SK-N-SH (cell line): ENCODE results near the gene EXOC3. TPM values are rescaled to one million over a fixed set of nuclear protein-coding genes. Genes with fewer than 3 reads are reported as not detected.

Experiments used
- CTCF ChIA-PET: fragments of 300-600, 350-600 bp; formaldehyde crosslinking; extraction: SDS; loops from one replicate; lab custom pipeline; 2021; lab: Yijun Ruan, JAX
- POLR2A ChIA-PET: fragments of 350-600 bp; sonication (Branson Sonifier 250); formaldehyde crosslinking; extraction: SDS; loops from one replicate; lab custom pipeline; 2020; ENCODE audit warnings: antibody characterized with exemption, inconsistent platforms; lab: Yijun Ruan, JAX
- DNase-seq: peaks from one replicate; pipeline ENCODE4 v3.0.0; 2012
- H2AFZ ChIP-seq: fragments of 200-600 bp; sonication (generic); 2 replicates; pipeline ENCODE4 v1.8.1; 2016; ENCODE audit warnings: antibody characterized with exemption, mild to moderate bottlenecking, low read depth
- H3F3A ChIP-seq: fragments of 200-600 bp; sonication (generic); replicated peaks from 2 replicates; pipeline ENCODE3; 2016; ENCODE audit warnings: antibody characterized with exemption, mild to moderate bottlenecking; ENCODE audit not compliant: insufficient read depth
- H3K27ac ChIP-seq, 2 experiments: fragments of 200-500 bp in 1 of 2; fragments of 200-600 bp in 1 of 2; sonication (Bioruptor generic) in 1 of 2; sonication (generic), shearing (Covaris generic) in 1 of 2; 2 replicates each; pipeline versions ENCODE4 v1.5.1 to v1.6.1; 2014 to 2016; ENCODE audit warnings: low read depth in 2 of 2, inconsistent platforms in 1 of 2, low read length in 1 of 2, mild to moderate bottlenecking in 1 of 2, mixed read lengths in 1 of 2
- H3K27me3 ChIP-seq: fragments of 200-600 bp; sonication (generic), shearing (Covaris generic); 2 replicates; pipeline ENCODE4 v1.6.1; 2016; ENCODE audit warnings: mixed run types; ENCODE audit not compliant: insufficient read depth
- H3K36me3 ChIP-seq, 2 experiments: fragments of 200-500 bp in 1 of 2; fragments of 200-600 bp in 1 of 2; sonication (Bioruptor generic) in 1 of 2; sonication (generic) in 1 of 2; replicated peaks in 1 of 2; 2 replicates each; pipeline versions ENCODE3 to v1.5.1; 2014 to 2016; ENCODE audit warnings: low read length in 1 of 2, mild to moderate bottlenecking in 1 of 2; ENCODE audit not compliant: insufficient read depth in 2 of 2, control insufficient read depth in 1 of 2
- H3K4me1 ChIP-seq, 2 experiments: fragments of 200-500 bp in 1 of 2; fragments of 200-600 bp in 1 of 2; sonication (Bioruptor generic) in 1 of 2; sonication (generic), shearing (Covaris generic) in 1 of 2; 2 replicates each; pipeline versions ENCODE4 v1.5.1 to v1.6.1; 2014 to 2016; ENCODE audit warnings: low read depth in 1 of 2, low read length in 1 of 2, mixed run types in 1 of 2; ENCODE audit not compliant: insufficient read depth in 2 of 2, control insufficient read depth in 1 of 2
- H3K4me2 ChIP-seq: fragments of 200-600 bp; sonication (generic), shearing (Covaris generic); 2 replicates; pipeline ENCODE4 v1.6.1; 2017; ENCODE audit warnings: mixed run types
- H3K4me3 ChIP-seq, 2 experiments: fragments of 200-500 bp in 1 of 2; fragments of 200-600 bp in 1 of 2; sonication (Bioruptor generic) in 1 of 2; sonication (generic), shearing (Covaris generic) in 1 of 2; 2 replicates each; pipeline versions ENCODE4 v1.5.1 to v1.8.1; 2014 to 2016; ENCODE audit warnings: low read depth in 2 of 2, inconsistent platforms in 1 of 2, low read length in 1 of 2, mild to moderate bottlenecking in 1 of 2, mixed read lengths in 1 of 2, moderate library complexity in 1 of 2
- H3K79me2 ChIP-seq: fragments of 200-600 bp; sonication (generic); 2 replicates; pipeline ENCODE4 v1.8.1; 2017; ENCODE audit warnings: mild to moderate bottlenecking; ENCODE audit not compliant: insufficient read depth
- H3K9ac ChIP-seq: fragments of 200-600 bp; sonication (generic); 2 replicates; pipeline ENCODE4 v1.6.1; 2017; ENCODE audit warnings: mixed run types
- H3K9me2 ChIP-seq: fragments of 200-600 bp; sonication (generic); 2 replicates; pipeline ENCODE4 v1.6.1; 2017; ENCODE audit warnings: mixed run types
- H3K9me3 ChIP-seq: fragments of 200-600 bp; sonication (generic); 2 replicates; pipeline ENCODE4 v1.6.1; 2017; ENCODE audit warnings: mixed run types, mild to moderate bottlenecking, moderate library complexity
- H4K20me1 ChIP-seq: fragments of 200-600 bp; sonication (generic); 2 replicates; pipeline ENCODE4 v1.6.1; 2017; ENCODE audit warnings: mild to moderate bottlenecking, mixed run types; ENCODE audit not compliant: insufficient read depth
- EP300 ChIP-seq, 2 experiments: IDR thresholded peaks; 2 replicates each; pipeline versions ENCODE4 v1.4.0 to v1.6.1; 2012; ENCODE audit warnings: borderline replicate concordance in 1 of 2, low read depth in 1 of 2, low read length in 1 of 2
- NRF1 ChIP-seq: IDR thresholded peaks from 2 replicates; pipeline ENCODE4 v1.6.1; 2012; ENCODE audit warnings: low read depth, mild to moderate bottlenecking, low read length
- PBX3 ChIP-seq: IDR thresholded peaks from 2 replicates; pipeline ENCODE4; 2012
- RAD21 ChIP-seq: IDR thresholded peaks from 2 replicates; pipeline ENCODE4 v1.6.1; 2012; ENCODE audit warnings: mild to moderate bottlenecking, low read length
- RFX5 ChIP-seq: IDR thresholded peaks from 2 replicates; pipeline ENCODE4 v1.6.1; 2012; ENCODE audit warnings: mild to moderate bottlenecking, improper control_type of control experiment, low read length
- SIN3A ChIP-seq: IDR thresholded peaks from 2 replicates; pipeline ENCODE4 v1.6.1; 2012; ENCODE audit warnings: low read depth, mild to moderate bottlenecking, low read length, moderate library complexity, borderline replicate concordance
- WGBS: methylation state at CpG from one replicate; pipeline ENCODE4 v1.1.6; 2017; ENCODE audit warnings: low lambda C conversion rate; 5-methylcytosine and 5-hydroxymethylcytosine counted together
- polyA plus RNA-seq, 3 experiments: library from polyadenylated mRNA; depleted of rRNA; stranded (reverse); fragments of >200 nt; gene quantifications; 2 replicates each; pipeline ENCODE4 v1.2.3, GENCODE V29; 2012

EXOC3 gene
- polyA plus RNA-seq, 1 of the 3 experiments (the other 2 are of a cell fraction): 25.7 TPM

GRCh38 chr5:499233-500209 is 56.5 kb downstream of the EXOC3 start:
- Histone ChIP-seq H3K4me1 (no peaks in the 10 kb centered on the region; a peak in 1 of 4 replicates), H3K27ac (no peak overlapping the region), H3K9ac (no peak overlapping the region), H3K9me2 (no peaks in the 10 kb centered on the region), H3K27me3 (peaks cover 23% of the 10 kb centered on the region; the same call in 1 of the 2 replicates), H3K4me2 (no peak overlapping the region), H3K9me3 (no peaks in the 10 kb centered on the region), H4K20me1 (no peaks in the 10 kb centered on the region), H2AFZ (no peak overlapping the region), H3K79me2 (no peaks in the 10 kb centered on the region), H3K36me3 (no peaks in the 10 kb centered on the region), H3F3A (no peaks in the 10 kb centered on the region), H3K4me3 (no peak overlapping the region)
- ChIA-PET CTCF (no interaction called here), POLR2A (no interaction called here)
- DNase-seq: no peak
- no peak for TF ChIP-seq SIN3A
- TF ChIP-seq RAD21: no peak
- no peak for TF ChIP-seq RFX5
- TF ChIP-seq PBX3: no peak
- no peak for TF ChIP-seq NRF1
- no peak for TF ChIP-seq EP300 (IDR thresholded peaks at IDR 0.05; ENCODE audit: borderline replicate concordance in 1 of 2, low read depth in 1 of 2, low read length in 1 of 2)
- 43% methylated on average over 24 of the region's 32 CpGs for WGBS

GRCh38 chr5:500491-500890 is 57.5 kb downstream of the EXOC3 start:
- H4K20me1 ChIP-seq: no peaks in the 10 kb centered on the region
- CTCF ChIA-PET: no interaction called here
- WGBS: 60% methylated on average over 10 of the region's 10 CpGs

More at GRCh38 chr5:500491-500890, 57.5 kb downstream of the EXOC3 start:
- no peaks in the 10 kb centered on the region for H3K9me2 ChIP-seq
- H3K27ac ChIP-seq: no peak overlapping the region
- DNase-seq: no peak
- H3F3A ChIP-seq: no peaks in the 10 kb centered on the region
- H3K4me3 ChIP-seq: no peak overlapping the region
- H2AFZ ChIP-seq: no peak overlapping the region
- POLR2A ChIA-PET: no interaction called here
- H3K27me3 ChIP-seq: peaks cover 23% of the 10 kb centered on the region; the same call in 1 of the 2 replicates
- no peak overlapping the region for H3K9ac ChIP-seq
- no peaks in the 10 kb centered on the region; a peak in 1 of 4 replicates for H3K4me1 ChIP-seq
- no peaks in the 10 kb centered on the region for H3K79me2 ChIP-seq
- no peaks in the 10 kb centered on the region for H3K9me3 ChIP-seq
- no peak for TF ChIP-seq PBX3
- H3K4me2 ChIP-seq: no peak overlapping the region
- no peaks in the 10 kb centered on the region for H3K36me3 ChIP-seq
